Stimulated activated CD8-positive, alpha-beta memory T cell treated with anti-CD3 and anti-CD28 coated beads, Interleukin-15, amount 100 ng/mL, for 48 hours (primary cell): ENCODE results near the gene BDH1.

Experiments used
- DNase-seq, 2 donors: peaks; one replicate each; pipeline ENCODE4 v3.0.0-alpha.2; 2020; ENCODE audit warnings: low read depth in 2 of 2

The BDH1 gene

GRCh38 chr3:197549261-197549885 lies 6.4 kb downstream of the BDH1 start:
- DNase-seq = no peak

- DNase-seq = no peak
Measured at GRCh38 chr3:197547306-197548011, 8.3 kb downstream of the BDH1 start.

DNA sequence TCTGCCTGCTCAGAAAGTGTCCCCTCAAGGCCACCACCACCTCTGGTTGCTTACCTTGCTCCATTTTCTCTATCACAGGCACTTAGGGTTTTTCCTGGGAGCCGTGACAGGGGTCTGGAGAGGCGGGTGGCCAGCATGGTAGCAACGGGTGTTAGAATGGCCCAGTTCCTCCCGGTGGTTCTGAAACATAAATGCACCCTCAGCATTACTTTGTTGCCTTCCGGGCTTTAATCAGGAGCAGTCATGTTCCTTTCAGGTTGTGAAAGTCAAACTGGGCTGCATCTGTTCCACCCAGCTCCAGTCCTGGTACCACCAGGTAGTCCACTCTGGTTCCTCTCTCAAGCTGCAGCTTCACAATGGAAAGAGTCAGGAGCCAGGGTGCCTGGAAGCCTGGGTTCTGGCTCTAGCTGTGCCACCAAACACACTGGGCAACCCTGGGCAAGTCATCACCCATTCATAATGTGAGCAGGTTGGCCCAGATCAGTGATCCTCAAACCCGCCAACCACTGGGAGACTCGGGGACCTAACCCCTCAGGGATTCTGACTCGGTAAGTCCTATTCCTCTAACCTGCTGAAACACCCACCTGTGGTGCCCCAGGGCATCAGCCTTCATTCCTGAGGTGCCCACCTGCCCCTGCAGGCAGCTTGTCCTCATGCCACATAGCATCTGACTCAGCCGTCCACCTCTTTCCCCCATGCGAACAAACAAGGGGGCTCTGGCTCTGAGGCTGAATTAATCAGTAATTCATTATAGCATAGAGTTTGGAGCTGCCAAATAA lies 9.3 kb downstream of the BDH1 start:
- no peak for DNase-seq

DNA sequence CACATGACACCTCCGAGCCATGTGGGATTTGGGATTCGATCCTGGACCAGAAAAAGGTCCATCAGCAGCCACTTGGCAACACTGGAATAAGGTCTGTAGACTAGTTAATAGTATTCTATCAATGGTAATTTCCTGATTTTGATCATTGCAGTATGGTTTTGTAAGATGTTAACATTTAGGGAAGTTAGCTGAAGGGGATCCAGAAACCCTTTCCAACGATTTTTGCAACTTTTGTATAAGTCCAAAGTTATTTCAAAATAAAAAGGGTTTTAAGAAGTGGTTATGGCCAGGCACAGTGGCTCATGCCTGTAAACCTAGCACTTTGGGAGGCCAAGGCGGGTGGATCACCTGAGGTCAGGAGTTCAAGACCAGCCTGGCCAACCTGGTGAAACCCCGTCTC lies 10.2 kb downstream of the BDH1 start:
- DNase-seq = no peak

GRCh38 chr3:197545101-197545500 lies 10.7 kb downstream of the BDH1 start:
- DNase-seq = no peak

DNA sequence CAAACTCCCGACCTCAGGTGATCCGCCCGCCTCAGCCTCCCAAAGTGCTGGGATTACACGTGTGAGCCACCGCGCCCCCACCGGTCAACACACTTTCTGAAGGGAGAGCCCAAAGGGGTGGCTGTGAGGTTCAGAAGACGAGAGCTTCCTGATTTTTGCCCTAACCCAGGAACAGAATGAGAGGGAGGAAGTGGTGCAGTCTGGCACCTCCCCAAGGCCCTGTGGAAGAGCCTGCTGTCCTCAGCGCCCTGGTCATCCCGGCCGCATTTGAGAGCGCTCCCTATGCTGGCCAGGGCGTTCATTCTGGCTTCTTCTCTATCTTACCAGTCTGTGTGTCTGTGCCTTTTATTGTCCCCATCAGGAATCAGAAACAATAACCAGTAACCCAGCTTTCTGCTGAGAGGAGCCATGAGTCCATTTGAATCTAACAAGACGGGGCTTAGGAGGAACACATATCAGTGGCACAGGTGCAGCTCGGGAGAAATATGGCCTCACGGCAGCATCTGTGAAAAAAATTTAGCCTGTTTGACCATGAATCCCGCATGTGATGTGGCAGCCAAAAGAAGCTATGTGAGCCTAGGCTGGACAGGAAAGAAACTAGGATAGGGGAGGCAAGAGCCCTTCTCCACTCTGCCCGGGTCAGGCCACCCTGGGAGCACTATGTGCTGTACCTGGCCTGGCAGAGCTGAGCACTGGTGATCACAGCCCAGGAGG lies 12.9 kb downstream of the BDH1 start:
- no peak for DNase-seq

- no peak for DNase-seq
Measured at GRCh38 chr3:197541756-197542539, 13.8 kb downstream of the BDH1 start.

DNA sequence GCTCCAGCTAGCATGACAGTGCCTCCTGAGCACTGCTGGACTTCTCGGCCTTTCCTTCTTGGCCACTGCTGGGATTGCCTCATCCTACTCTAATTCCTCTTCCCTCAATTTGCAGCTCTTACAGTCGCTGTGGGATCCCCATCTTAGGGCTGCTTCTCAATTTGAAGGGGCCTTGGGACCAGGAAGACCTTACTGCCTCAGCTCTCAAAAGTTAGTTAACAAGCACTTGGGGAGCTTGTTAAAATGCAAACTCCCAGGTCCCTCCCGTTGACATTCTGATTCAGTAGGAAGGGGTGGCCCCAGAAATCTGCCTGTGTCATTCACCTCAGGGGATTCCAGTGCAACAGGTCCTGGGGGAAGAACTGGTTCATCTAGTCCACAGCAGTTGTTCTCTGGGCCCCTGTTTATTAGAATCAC lies 14.8 kb downstream of the BDH1 start:
- DNase-seq = no peak

GRCh38 chr3:197539651-197540051 lies 16.1 kb downstream of the BDH1 start:
- no peak for DNase-seq

DNA sequence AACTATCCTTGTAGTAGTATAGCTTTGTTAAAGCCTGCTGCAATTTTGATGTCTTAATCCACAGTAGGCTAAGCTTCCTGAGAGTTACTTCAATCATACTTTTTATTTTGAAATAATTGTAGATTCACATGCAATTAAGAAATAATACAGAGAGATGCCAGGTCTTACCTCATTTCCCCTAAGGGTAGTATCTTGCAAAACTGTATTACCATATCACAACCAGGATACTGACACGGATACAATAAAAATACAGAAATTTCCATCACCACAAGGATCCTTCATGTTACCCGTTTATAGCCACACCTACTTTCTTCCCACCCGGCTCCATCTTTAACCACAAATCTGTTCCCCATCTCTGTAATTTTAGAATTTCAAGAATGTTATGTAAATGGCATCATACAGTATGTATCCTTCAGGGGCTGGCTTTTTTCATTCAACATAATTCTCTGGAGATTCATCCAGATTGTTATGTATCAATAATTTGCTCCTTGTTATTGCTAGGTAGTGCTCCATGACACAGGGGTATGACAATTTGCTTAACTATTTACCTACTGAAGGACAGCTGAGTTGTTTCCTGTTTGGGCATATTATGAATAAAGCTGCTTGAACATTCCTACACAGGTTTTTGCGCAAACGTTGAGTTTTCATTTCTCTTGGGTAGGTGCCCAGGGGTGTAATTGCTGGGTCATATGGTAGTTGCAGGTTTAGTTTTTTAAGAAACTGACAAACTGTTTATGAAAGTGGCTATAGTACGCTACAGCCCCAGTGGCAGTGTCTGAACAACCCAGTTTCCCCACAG lies 21.6 kb downstream of the BDH1 start:
- no peak for DNase-seq

DNA sequence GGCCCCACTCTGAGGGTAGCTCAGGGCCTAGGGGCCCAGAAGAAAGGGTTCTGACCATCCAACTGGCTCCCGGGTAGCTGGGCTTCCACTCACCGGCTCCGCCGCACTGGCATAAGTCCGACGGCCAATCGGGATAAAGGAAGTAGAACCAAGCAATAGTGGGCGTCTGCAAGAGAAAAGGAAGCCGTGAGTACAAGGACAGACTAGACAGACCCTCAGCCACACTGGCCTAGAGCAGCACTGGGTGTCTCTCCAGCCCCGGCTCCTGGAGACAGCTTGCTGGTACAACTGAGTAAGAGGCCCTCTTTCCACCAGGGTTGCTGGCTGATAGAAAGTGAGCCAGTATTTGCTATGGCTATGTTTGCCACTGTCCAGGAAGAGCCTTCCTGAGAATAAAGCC lies 22.4 kb downstream of the BDH1 start:
- no peak for DNase-seq

- DNase-seq = no peak
Measured at GRCh38 chr3:197532388-197532787, 23.4 kb downstream of the BDH1 start.

DNA sequence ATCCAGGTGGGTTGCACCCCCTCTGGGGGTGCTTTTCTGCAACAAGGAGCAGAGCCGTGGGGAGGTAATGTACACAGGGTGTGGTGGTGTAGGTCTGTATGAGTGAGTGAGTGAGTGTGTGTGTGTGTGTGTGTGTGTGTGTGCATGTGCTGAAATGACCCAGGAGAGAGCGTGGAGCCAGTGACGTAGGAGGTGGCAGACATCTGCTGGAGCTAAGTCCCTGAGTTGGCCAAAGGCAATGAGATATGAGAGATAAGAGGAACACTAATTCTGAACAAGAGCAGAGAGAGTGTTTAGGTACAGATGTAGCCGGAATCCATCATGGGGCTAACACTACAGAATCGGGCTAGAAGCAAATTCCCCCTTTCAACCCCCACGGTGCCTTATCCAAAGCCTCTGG lies 27.6 kb downstream of the BDH1 start:
- DNase-seq = no peak

- DNase-seq = no peak
Measured at GRCh38 chr3:197527569-197527968, 28.2 kb downstream of the BDH1 start.

DNA sequence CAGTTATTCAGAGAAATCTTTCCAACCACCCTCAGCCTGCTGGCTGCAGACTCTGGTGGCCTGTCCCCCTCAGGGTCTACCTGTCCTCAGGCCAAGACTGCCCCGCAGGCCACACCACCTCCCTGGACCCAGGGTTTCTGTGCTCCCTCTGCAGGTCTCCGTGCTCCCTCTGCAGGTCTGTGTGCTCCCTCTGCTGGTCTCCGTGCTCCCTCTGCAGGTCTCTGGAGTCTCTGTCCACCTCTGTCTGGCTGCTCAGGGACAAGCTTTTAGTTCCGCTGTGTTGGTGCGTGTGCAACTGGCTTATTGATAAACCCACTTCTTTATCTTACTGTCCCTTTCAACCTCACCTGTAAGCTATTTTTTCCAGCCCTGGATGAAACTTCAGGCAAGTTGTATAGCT lies 30.1 kb downstream of the BDH1 start:
- DNase-seq = no peak

DNA sequence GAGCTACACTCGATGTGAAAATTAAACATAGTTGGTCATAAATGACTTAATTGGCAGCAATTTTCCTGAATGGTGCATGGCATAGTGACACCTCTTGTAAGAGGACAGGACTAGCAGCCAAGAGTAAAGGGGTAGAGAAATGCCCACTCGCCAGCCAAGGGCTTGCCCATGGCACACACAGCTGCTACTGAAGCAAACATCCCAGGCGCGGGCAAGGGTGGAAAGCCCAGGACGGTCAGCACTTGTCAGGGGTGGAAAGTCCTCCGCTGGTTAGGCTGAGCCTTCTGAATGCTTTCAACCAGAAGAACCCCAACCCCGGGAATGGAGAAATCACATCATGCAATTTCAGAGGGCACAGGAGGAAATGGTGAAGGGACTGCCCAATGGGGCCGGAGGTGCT lies 31.6 kb downstream of the BDH1 start:
- DNase-seq = no peak

- no peak for DNase-seq
Measured at GRCh38 chr3:197523526-197523925, 32.2 kb downstream of the BDH1 start.

- DNase-seq = no peak
Measured at GRCh38 chr3:197522881-197523441, 32.8 kb downstream of the BDH1 start.

GRCh38 chr3:197522183-197522715 lies 33.5 kb downstream of the BDH1 start:
- no peak for DNase-seq
